GM19468 (cell line): ENCODE data around the gene CDH4.

Experiments used
- ATAC-seq: cut with Tn5 transposase; IDR thresholded peaks from one replicate; pipeline ENCODE4 v1.9.1; 2021; ENCODE audit warnings: mild to moderate bottlenecking, moderate library complexity, moderate number of reproducible peaks; ENCODE audit not compliant: unreplicated experiment; ENCODE audit errors: extremely low read depth

Gene CDH4

DNA sequence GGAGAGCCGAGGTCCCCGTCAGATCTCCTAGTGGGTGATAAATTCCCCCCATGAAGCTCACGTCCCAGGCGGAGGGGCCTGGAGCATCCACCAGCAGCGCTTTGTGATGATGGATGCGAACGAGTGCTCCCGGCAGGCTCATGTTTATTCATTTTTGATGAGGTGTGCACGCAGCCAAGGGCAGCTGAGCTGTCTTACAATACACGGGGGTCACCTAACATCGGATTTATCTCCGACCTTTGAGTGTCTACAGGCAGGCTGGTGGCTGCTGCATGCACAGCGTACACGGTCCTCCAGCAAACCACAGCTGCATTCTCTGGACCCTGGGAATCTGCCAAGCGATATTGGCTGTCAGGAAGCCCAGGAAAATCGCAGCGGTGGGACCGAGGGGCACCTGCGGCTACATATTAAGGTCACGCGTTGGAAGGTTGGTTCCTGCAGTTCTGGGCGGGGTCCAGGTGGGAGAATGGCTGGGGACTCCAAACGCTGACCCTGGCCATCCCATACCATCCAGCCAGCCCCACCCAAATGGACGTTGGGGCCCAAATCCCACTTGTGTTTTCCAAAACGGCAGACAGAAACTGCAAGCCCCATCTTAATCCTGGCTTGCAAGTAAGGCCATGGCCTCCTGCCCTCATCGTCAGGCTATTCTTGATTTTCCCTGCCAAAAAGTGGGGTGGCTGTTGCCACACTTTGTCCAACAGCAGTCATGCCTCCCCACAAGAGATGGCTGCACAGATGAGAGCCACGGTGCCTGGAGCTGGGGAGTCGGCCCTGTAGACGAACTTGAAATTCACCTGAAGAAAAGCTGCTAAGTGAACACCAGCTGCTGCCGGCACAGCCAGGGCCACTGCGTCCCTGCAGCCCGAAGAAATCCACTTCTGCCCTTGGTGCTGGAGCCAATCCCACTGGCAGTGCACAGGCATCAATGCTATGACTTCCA, 413.7 kb downstream of the CDH4 start:
- no peak for ATAC-seq

DNA sequence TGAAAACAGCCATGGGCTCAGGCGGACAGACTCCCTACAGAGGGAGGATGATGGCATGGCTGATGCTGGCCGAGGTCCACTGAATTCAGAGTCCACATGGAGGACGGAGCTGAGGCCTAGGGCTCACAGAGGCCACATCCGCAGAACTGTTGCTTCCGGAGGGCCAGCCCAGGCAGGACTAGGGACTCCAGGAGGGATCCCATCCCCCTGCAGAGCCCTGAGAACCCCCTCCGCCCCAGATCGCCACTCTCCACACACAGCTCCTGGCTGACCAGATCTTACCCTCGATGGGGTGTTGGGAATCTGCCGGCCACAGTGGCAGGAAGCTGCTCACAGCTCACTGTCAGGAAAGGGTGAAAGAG, 414.4 kb downstream of the CDH4 start:
- no peak for ATAC-seq

DNA sequence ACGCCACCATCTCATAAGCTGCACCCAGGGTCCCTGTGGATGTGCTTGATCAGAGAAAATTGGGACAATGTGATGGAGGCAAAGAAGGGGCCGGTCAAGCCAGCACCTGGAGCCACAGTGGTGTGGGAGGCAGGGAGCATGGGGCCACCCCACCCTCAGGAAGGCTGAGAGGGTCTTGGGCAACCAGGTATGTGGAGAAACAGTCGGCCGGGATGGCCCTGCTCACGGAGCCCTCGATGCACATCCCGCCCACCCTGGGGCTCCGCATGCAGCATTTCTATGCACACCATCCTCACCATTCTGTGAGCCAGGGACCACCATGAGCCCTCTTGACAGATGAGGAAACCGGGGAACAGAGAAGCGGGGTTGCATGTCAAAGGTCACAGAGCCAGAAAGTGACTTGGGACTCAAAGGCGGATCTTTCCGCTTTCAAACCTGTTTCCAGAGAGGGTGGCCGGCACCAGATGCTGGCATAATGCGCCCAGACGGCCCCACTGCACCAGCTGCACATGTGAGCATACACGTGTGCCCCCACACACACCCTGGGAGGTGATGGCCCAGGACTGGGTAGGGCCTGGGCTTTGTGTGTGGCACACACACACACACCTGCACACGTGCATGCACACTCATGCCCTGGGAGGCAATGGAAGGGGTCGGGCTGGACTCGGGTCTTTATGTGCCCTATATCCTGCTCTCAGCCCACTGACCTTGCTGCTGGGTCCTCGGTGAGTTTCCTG, 415.2 kb downstream of the CDH4 start:
- no peak for ATAC-seq

DNA sequence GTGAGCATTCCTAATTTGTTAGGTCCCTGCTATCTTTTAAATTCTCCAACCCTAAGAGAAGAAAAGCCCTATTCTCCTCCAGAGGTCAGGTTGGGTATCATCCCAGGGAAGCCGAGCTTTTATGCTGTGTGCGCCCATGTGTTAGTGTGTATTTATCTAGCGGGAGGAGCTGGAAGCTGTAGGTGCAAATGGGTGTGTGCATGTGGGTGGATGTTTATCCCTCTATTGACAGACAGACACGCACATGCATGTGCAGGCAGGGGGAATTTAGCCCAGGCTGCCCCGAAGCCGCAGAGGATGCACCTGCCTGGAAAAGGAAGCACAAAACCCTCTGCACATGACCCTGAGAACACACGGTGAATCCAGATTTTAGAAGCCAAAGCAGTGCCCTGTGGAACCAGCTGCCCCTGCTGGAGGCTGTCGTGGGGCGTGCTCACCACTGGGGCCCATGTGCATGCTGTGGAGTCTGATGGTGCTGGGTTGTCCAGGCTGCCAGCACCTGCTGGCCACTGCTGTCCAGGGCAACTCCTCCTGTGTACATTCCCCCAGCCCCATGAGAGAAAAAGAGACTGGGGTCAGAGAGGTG, 416.1 kb downstream of the CDH4 start:
- ATAC-seq: no peak

DNA sequence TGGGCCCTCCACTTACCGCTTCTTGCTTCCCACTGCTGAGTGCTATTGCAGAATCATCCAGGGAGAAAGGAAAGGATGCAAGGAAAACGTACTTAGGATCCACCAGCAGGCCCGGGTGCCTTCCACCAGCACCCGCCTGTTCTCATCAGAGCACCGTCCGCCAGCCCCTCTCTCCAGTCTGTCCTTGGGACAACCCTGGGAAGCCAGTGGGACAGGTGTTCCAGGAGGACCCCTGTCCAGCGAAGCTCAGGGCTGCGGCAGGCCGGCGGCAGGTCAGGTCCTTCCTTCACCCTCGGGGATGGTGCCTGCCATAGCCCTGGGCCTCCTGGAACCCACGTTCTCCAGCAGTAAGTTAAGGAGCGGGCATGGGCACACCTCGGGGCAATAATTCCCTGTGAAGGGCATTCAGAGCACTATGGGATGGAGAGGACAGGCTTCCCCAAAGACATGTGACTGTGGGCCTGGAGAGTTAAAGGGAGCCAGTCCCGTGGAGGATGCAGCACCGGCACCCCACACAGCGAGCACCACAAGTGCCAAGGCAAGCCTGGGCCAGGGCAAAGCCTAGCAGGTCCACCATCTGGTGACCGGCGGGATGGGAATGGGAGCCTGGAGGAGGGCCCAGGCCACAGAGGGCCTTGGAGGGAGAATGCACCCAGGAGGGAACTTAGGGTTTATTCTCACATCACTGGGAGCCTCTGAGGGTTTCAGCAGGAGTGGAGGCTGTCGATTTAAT, 416.9 kb downstream of the CDH4 start:
- no peak for ATAC-seq

DNA sequence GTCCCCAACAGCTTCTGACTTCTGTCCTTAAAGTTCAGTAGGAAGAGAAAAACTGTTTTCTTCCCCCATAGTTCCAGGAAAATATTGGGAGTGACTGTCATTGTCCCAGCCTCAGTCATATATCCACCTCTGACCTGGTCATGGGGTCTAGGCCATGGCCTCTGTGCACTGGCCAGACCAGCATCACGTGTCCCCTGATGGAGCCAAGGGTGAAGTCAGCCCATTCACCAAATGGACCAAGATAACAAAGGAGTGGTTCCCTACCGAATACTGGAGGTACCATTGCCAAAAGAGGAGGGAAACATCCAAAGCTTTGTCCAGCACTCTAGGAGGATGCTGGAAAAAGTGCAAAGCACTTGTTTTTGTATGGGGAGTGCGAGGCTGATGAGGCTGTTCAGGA, 418.2 kb downstream of the CDH4 start:
- ATAC-seq: no peak

DNA sequence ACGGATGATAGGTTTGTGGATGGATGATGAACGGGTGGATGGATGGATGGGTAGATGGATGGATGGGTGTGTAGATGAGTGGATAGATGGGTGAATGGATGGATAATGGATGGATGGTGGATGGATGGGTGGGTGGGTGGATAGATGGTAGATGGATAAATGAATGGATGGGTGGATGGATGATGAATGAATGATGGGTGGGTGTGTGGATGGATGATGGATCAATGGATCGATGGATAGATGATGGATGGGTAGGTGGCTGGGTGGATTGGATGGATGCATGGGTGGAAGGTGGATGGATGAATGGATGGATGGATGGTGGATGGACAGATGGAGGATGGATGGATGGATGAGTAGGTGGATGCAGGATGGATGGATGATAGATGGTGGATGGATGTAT, 419.5 kb downstream of the CDH4 start:
- no peak for ATAC-seq

DNA sequence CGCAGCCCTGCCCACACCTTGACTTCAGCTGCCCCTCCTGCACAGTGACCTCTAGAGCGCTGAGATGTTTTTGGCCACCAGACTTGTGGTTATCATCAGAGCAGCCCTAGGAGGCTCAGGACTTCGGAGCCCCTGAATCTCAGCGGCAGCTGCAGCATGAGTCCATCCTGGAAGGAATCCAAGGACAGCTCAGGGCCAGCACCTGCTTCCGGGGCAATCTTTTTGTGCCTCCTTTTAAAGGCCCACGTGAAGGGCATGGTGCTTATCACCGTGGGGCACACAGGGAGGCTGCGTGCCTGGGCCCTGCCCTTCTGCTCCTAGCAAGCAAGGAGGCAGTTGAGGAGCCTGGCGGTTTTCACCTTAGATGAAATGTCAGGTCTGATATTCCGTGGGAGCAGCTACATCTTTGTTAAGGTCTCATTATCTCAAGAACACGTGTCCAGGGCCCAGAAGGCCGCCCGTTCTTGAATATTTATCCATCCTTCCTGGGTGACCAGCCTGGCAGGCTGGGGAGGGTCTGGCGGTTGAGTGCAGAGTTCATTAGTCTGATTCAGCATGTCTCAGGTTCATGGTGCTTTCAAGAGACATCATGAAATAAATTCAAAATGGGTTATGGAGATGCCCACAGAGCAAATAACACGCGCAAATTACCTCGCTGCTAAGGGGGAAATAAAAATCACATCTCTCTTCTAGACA, 421.2 kb downstream of the CDH4 start:
- no peak for ATAC-seq

DNA sequence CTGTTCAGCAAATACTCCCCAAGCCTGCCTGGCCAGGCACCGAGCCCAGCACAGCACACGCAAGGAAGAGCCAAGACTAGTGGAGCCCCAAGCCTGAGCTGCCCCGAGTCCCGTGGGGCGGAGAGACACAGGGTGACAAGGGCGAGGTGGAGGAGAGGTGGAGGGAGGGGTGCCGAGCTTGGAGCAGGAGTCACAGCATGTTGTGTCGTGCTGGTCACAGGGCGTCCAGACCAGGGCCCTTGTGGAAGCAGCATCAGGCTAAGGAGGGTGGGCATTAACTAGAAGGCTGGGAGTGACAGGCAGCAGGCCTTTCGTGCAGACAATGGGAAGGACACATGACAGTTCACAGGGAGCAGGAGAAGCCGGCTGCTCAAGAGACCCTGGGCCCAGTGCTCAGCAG, 422.1 kb downstream of the CDH4 start:
- no peak for ATAC-seq

DNA sequence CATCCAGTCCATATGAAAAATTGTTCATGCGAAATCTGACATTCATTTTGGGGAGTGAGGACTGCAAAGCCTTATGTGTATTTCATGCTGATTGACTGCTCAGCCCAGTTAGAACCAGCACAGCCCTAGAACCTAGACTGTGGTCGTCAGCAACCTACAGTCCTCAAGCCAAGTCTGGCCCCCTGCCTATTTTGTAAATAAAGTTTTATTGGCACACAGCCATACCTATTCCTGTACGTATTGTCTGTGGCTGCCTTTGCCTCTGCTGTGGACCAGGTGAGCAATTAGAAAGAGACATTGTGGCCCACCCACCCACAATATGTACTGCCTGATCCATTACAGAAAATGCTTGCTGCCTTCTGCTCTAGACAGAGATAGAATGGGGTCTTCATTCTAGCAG, 422.6 kb downstream of the CDH4 start:
- no peak for ATAC-seq

DNA sequence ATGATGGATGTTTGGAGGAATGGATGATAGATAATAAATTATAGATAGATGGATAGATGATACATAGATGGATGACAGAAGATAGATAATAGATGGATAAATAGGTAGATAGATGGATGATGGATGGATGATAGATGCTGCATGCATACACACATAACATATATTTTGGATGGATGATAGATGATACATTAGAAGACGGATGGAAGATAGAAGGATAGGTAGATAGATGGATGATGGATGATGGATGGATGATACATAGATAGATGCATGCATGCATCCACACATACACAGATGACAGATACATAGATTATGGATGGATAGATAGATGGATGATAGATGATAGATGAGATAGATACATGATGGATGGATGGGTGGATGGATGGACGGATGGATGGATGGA, 425.9 kb downstream of the CDH4 start:
- ATAC-seq: no peak

DNA sequence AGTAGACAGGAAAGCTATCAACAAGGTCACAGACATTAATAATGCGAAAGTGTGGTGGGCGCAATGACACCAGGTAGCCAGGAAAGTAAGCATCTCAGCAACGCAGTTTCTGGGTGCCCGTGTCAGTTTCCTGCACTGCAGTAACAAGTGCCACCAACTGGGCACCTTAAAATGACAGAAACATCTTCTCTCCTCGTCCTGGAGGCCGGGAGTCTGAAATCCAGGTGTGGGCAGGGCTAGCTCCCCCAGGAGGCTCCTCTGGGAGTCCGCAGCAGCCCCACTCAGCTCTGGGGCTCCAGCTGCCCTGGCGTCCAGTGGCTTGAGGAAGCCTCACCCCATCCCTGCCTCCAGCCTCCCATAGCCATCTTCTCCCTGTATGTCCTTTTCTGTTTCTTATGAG, 426.4 kb downstream of the CDH4 start:
- no peak for ATAC-seq

DNA sequence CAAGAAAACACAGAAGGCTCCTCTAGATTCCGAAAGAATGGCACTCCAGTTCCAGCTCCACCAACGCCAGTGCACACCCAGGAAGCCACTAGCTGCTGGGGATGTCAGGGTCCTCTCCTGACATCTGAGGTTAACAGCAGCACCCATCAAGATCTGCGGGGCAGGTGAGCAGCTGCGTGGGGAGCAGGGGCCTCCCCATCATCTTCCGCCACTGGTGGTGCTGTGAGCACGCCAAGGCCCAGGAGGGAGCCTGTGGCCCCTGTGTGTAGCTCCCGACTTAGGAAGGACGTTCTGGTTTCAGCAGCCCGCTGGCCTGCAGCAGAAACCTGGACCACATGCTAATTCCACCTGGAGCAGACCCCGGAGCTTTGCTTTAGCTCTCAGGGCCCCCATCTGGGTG, 427.4 kb downstream of the CDH4 start:
- ATAC-seq: no peak

DNA sequence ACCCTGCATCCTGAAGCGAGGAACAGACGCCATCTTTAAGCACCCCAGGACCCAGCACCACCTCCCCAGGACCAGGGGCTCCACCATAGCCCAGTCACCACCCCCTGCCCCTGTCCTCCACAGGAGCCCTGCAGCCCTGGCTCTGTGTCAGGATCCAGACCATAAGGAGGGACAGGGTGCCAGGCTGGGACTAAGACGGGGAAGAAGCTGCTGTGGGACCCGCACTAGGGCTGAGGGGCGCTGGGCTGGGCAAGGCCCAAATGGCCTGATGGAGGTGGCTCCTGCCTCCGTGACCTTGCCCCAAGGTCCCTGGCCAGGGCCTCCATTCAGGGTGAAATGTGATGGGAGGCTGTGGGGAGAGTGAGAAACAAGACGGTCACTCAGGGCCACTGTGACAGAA, 428.0 kb downstream of the CDH4 start:
- ATAC-seq: no peak

DNA sequence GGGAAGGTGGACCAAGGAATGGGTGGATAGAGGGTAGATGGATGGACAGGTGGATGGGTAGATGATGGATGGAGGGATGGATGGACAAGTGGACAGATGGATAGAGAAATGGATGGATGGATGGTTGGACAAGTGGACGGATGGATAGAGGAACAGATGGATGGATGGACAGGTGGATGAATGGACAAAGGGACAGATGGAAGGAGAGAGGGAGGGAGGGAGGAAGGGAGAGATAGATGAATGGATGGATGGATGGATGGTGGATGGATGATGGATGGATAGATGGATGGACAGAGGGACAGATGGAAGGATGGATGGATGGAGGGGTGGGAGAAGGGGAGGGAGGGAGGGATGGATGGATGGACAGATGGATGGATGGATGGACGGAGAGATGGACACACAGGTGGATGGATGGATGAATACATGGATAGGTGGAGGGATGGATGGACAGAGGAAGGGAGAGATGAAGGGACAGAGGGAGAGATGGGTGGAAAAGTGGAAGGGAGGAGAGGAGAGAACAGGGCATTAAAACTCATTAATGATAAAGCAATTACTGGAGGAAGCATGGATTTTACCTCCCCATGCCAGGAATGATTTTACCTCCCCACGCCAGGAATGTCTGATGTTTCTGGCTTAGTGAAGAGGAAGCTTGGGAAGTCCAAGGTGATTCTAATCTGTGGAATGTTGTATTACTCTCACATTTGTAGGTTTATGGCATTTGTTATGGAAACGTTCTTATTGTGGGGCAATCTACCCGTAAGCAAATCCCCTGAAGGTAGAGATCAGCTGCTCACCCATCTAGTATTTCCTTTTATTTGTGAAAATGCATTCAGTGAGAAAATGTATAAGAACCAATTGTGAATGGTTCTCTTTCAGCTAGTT, 430.3 kb downstream of the CDH4 start:
- ATAC-seq: no peak

DNA sequence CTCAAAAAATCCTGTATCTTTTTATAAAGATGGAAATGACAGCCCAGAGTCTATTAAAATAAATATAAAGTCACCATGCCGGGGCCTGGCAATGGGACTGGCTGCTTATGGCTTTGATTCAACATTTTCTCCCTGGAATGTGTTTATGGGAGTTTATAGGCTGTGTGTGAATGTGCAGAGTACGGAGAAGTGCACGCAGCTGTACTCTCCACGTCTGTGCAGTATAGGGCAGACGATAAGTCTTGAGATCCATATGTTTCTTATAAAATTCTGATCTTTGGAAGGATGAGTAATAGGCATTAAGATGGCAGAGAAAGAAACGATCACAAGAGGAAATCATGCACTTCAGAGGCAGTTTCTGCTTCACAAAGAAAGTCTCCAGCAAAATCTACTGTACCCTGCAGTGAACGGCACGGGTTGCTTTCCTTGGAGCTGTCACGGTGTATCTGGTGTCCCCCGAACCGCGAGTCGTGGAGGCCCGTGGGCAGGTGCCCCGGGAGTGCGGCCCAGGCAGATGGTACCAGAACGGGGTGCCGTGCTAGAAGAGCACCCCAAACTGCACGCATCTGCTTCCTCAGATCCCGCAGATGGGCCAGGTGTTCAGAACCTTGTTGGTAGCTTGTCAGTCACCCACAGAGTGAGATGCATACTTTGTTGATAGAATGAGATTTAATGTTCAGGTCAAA, 431.1 kb downstream of the CDH4 start:
- ATAC-seq: no peak

DNA sequence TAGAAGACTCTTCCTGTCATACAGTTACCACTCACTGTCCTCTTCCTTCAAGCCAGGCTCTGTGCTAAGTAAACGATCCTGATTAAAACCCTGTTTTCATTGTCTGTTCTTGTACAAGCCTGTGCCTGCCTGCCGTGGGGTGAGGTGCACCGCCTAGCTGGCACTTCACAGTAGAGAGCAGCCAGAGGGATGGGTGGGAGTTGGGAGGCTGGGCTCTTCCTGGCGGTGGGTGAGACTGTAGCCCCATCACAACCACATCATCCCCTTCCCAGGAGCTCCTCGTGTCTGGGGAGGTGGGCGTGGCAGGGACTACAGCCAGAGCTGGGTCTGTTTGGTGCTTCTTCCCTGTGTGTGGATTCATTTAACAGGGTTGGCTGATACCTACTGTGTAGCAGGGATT, 431.7 kb downstream of the CDH4 start:
- ATAC-seq: no peak

DNA sequence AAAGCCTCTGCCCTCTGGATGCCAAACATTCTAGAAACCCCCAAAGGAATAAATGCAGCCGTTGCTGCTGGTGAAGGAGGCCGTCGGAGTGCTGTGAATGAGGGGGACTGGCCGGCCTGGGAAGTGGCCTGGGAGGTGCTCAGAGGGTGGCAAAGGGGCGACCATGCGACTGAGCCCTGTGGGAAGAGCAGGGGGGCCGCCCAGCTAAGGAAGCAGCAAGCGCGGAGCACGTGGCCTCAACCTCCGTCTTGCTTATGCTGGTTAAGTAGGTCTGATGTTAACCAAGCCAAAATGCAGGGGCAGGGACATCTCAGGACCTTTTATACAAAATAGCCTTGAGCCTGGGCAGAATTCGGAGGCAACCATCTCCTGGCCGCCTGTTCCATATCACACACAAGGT, 432.1 kb downstream of the CDH4 start:
- ATAC-seq: no peak
